Measurements from ENCODE around the gene LBX1.

The LBX1 gene

GRCh38 chr10:101244321-101245050 is 15.2 kb upstream of the LBX1 start:
- TF ChIP-seq CEBPB (IDR thresholded peaks at IDR 0.05) = no peak
- TF ChIP-seq TCF12 (IDR thresholded peaks at IDR 0.05; ENCODE audit: low read depth) = no peak
- TF ChIP-seq NFIC (IDR thresholded peaks at IDR 0.05) = no peak
- TF ChIP-seq TAF1 (IDR thresholded peaks at IDR 0.05; ENCODE audit: low read depth) = no peak

DNA sequence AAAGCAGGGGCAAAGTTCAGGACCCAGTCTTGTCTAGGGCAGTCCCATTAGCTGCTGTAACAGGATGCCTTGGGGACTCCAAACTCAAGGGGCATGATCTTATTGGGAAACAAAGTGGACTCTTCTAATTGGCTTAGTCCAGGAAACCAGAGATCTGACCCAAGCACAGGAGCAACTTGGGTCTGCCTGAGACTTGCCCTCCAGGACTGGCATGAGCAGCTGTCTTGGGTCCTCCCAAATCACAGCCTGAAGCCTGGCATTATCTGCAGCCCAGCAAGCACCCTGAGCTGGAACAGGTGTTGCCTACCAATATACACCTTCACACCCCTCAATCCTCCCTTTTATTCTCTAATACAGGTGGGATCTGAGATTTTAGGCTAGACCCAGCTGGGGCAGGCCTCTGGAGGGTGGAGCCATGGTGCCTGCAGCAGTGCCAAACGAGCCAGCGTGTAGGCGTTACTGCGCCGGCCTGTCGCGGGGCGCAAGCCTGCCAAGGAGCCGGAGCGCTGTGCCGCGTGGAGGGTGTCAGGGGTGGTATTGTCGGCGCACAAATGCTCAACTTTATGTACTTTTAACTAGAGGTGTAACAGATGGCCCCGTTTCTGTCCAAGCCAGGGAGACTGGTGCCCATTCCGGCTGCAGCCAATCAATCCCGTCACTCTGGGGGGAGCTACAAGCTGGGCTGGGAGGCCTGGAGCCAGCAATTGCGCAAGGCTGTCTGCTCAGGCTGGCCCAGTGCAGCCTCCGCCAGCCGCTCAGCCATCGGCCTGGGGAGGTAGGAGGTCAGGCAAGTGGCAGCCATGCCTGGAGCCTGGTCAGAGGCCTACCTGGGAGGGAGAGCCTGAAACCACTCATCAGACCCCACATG is 12.8 kb upstream of the LBX1 start:
- TF ChIP-seq CREB1 (IDR thresholded peaks at IDR 0.05; ENCODE audit: low read depth) (no peak), CEBPB (IDR thresholded peaks at IDR 0.05) (peak; percentile 39; the same call in 1 of the 2 replicates)

- TF ChIP-seq CEBPB (IDR thresholded peaks at IDR 0.05) (no peak), TEAD4 (IDR thresholded peaks at IDR 0.05) (no peak), USF1 (IDR thresholded peaks at IDR 0.05) (no peak), ZBTB7A (IDR thresholded peaks at IDR 0.05; ENCODE audit: low read depth) (no peak), CREB1 (IDR thresholded peaks at IDR 0.05; ENCODE audit: low read depth) (no peak), MAX (IDR thresholded peaks at IDR 0.05) (no peak), FOXM1 (IDR thresholded peaks at IDR 0.05; ENCODE audit: borderline replicate concordance, low read depth) (no peak), RAD21 (IDR thresholded peaks at IDR 0.05; ENCODE audit: low read depth) (no peak), YY1 (IDR thresholded peaks at IDR 0.05; ENCODE audit: low read depth) (no peak), REST (IDR thresholded peaks at IDR 0.05; ENCODE audit: low read depth) (no peak), EGR1 (IDR thresholded peaks at IDR 0.05) (no peak), TCF12 (IDR thresholded peaks at IDR 0.05; ENCODE audit: low read depth) (no peak), EP300 (IDR thresholded peaks at IDR 0.05; ENCODE audit: borderline replicate concordance) (no peak), TAF1 (IDR thresholded peaks at IDR 0.05; ENCODE audit: low read depth) (no peak), NFIC (IDR thresholded peaks at IDR 0.05) (no peak)
Measured at GRCh38 chr10:101238732-101239105, 9.5 kb upstream of the LBX1 start.

DNA sequence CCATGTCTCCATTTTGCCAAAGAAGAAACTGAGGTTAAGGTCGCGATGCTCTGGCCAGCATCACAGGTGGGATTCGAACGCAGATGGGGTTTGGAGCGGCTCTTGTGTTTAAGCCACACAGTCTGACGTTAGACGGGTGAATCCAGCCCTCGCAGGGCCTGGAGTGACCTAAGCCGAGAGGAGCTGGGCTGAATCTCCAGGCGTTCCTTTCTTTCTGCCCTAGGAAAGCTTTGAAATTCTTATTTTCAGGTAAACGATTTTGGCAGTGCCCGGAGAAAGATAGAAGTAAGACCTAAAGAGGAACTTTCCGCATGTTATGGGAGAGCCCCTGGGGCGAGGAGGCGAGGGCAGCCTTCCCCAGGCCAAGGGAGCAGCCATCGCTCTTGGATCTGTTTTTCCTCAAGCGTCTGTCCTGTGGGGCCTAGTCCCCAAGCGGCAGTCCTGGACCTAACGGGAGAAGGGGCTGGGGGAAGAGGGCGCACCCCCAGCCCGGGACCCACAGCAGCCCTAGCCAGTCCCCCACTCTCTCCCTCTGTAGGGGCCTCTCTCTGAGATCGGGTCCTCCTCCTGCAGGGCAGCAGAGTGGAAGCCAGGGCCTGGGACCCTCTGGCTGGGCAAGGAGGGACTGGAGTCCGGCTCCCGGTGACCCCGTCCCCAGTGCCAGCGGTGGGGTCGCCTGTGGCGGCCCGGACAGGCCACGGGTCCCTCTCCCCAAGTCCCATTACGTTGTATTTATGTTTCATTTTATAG is 8.9 kb upstream of the LBX1 start:
- TF ChIP-seq YY1 (IDR thresholded peaks at IDR 0.05; ENCODE audit: low read depth) (no peak), ZBTB7A (IDR thresholded peaks at IDR 0.05; ENCODE audit: low read depth) (no peak), EGR1 (IDR thresholded peaks at IDR 0.05) (no peak), CEBPB (IDR thresholded peaks at IDR 0.05) (no peak), REST (IDR thresholded peaks at IDR 0.05; ENCODE audit: low read depth) (no peak), MAX (IDR thresholded peaks at IDR 0.05) (no peak), TEAD4 (IDR thresholded peaks at IDR 0.05) (no peak), USF1 (IDR thresholded peaks at IDR 0.05) (no peak), EP300 (IDR thresholded peaks at IDR 0.05; ENCODE audit: borderline replicate concordance) (no peak), CREB1 (IDR thresholded peaks at IDR 0.05; ENCODE audit: low read depth) (no peak), NFIC (IDR thresholded peaks at IDR 0.05) (no peak), RAD21 (IDR thresholded peaks at IDR 0.05; ENCODE audit: low read depth) (no peak), TCF12 (IDR thresholded peaks at IDR 0.05; ENCODE audit: low read depth) (no peak), FOXM1 (IDR thresholded peaks at IDR 0.05; ENCODE audit: borderline replicate concordance, low read depth) (no peak), TAF1 (IDR thresholded peaks at IDR 0.05; ENCODE audit: low read depth) (no peak)
